ENCODE measurements around the gene SMIM43. TPM values are rescaled to one million over a fixed set of nuclear protein-coding genes. Genes with fewer than 3 reads are reported as not detected.

The SMIM43 gene
- total RNA-seq, 1 experiment from 2014 or later: 0.45 TPM

- H3K9me3 ChIP-seq (ENCODE audit: low read depth, low read length, poor library complexity, severe bottlenecking): no peaks in the 10 kb centered on the region
- TF ChIP-seq, protein P1, sequence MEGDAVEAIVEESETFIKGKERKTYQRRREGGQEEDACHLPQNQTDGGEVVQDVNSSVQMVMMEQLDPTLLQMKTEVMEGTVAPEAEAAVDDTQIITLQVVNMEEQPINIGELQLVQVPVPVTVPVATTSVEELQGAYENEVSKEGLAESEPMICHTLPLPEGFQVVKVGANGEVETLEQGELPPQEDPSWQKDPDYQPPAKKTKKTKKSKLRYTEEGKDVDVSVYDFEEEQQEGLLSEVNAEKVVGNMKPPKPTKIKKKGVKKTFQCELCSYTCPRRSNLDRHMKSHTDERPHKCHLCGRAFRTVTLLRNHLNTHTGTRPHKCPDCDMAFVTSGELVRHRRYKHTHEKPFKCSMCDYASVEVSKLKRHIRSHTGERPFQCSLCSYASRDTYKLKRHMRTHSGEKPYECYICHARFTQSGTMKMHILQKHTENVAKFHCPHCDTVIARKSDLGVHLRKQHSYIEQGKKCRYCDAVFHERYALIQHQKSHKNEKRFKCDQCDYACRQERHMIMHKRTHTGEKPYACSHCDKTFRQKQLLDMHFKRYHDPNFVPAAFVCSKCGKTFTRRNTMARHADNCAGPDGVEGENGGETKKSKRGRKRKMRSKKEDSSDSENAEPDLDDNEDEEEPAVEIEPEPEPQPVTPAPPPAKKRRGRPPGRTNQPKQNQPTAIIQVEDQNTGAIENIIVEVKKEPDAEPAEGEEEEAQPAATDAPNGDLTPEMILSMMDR (conservative IDR thresholded peaks at IDR 0.05; ENCODE audit: low read depth, low read length): no peak
- TF ChIP-seq EZH2 (IDR thresholded peaks at IDR 0.05; ENCODE audit: borderline replicate concordance, low read depth, low read length, poor library complexity, severe bottlenecking): no peak
- no peaks in the 10 kb centered on the region for H3K27me3 ChIP-seq (replicated peaks; ENCODE audit: insufficient read depth, low read depth, low read length, poor library complexity)
- H3K36me3 ChIP-seq (ENCODE audit: insufficient read depth, low read length, poor library complexity, severe bottlenecking): no peaks in the 10 kb centered on the region
- CTCF ChIA-PET: no interaction called here
- intact Hi-C loops (cut with micrococcal nuclease; ENCODE audit: unreplicated experiment): no loop called here
- no TSS peak for BruUV-seq (replicated peaks)
- POLR2A ChIA-PET (ENCODE audit: low non-redundant PET): no interaction called here
- no peak overlapping the region for H3K4me3 ChIP-seq (ENCODE audit: low read depth, low read length, poor library complexity, severe bottlenecking)
- DNase-seq (ENCODE audit: low spot score): no peak
- peaks cover 17% of the 10 kb centered on the region for H3K4me1 ChIP-seq (ENCODE audit: insufficient read depth, low read length, poor library complexity, severe bottlenecking)
- H3K27ac ChIP-seq (ENCODE audit: low read depth, low read length, poor library complexity, severe bottlenecking): peak overlapping the region; percentile 12
Measured at GRCh38 chr4:121785479-121785878, 20.5 kb upstream of the SMIM43 start.

DNA sequence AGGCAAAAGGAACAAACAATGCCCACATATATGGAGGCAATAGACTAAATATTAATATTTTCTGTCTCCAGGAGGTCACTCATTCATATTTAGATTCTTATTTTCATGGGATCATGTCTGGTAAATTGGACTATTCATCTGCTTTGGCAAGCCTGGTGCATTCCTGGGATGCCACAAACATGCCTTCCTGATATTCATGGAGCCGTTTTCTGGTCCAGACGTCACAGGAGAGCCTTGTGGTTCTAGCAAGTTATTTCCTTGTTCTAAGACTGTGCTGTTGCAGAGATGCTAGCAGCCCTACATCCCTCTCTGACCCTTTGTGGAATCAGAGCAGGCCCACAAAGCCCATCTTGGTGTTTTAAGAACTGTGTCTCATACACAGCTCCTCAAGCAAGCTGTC is 20.0 kb upstream of the SMIM43 start:
- Histone ChIP-seq H3K27ac (ENCODE audit: low read depth, low read length, poor library complexity, severe bottlenecking) (peak overlapping the region; percentile 12), H3K27me3 (replicated peaks; ENCODE audit: insufficient read depth, low read depth, low read length, poor library complexity) (no peaks in the 10 kb centered on the region), H3K9me3 (ENCODE audit: low read depth, low read length, poor library complexity, severe bottlenecking) (no peaks in the 10 kb centered on the region), H3K4me1 (ENCODE audit: insufficient read depth, low read length, poor library complexity, severe bottlenecking) (peaks cover 12% of the 10 kb centered on the region), H3K36me3 (ENCODE audit: insufficient read depth, low read length, poor library complexity, severe bottlenecking) (no peaks in the 10 kb centered on the region), H3K4me3 (ENCODE audit: low read depth, low read length, poor library complexity, severe bottlenecking) (no peak overlapping the region)
- peak; percentile 47 for DNase-seq (ENCODE audit: low spot score)
- intact Hi-C loops (cut with micrococcal nuclease; ENCODE audit: unreplicated experiment): no loop called here
- no TSS peak for BruUV-seq (replicated peaks)
- TF ChIP-seq EZH2 (IDR thresholded peaks at IDR 0.05; ENCODE audit: borderline replicate concordance, low read depth, low read length, poor library complexity, severe bottlenecking): no peak
- TF ChIP-seq, protein P1 (conservative IDR thresholded peaks at IDR 0.05; ENCODE audit: low read depth, low read length): no peak
- CTCF ChIA-PET: no interaction called here
- POLR2A ChIA-PET (ENCODE audit: low non-redundant PET): no interaction called here

DNA sequence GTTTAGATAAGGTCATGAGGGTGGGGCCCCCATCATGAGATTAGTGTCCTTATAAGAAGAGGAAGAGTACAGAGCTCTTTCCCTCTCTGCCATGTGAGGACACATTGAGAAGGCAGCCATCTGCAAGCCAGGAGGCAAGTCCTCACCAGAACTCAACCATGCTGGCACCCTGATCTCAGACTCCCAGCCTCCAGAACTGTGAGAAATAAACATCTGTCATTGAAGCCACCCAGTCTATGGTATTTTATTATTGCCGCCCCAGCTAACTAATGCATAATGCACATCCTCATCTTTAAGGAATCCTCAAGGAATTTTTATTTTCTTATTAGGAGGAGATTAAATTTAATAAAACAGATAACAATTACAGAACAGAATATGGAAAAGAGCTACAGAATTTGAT is 19.4 kb upstream of the SMIM43 start:
- POLR2A ChIA-PET (ENCODE audit: low non-redundant PET): no interaction called here
- CTCF ChIA-PET: no interaction called here
- Histone ChIP-seq H3K4me1 (ENCODE audit: insufficient read depth, low read length, poor library complexity, severe bottlenecking) (peaks cover 10% of the 10 kb centered on the region), H3K9me3 (ENCODE audit: low read depth, low read length, poor library complexity, severe bottlenecking) (no peaks in the 10 kb centered on the region), H3K4me3 (ENCODE audit: low read depth, low read length, poor library complexity, severe bottlenecking) (no peak overlapping the region), H3K36me3 (ENCODE audit: insufficient read depth, low read length, poor library complexity, severe bottlenecking) (no peaks in the 10 kb centered on the region), H3K27ac (ENCODE audit: low read depth, low read length, poor library complexity, severe bottlenecking) (no peak overlapping the region), H3K27me3 (replicated peaks; ENCODE audit: insufficient read depth, low read depth, low read length, poor library complexity) (no peaks in the 10 kb centered on the region)
- intact Hi-C loops (cut with micrococcal nuclease; ENCODE audit: unreplicated experiment): no loop called here
- DNase-seq (ENCODE audit: low spot score): no peak
- no peak for TF ChIP-seq EZH2 (IDR thresholded peaks at IDR 0.05; ENCODE audit: borderline replicate concordance, low read depth, low read length, poor library complexity, severe bottlenecking)
- TF ChIP-seq, protein P1 (conservative IDR thresholded peaks at IDR 0.05; ENCODE audit: low read depth, low read length): no peak
- BruUV-seq (replicated peaks): no TSS peak

Data from A673 (cell line).